Upper lobe of left lung (tissue), 6 donors: ENCODE results near the gene TCF12. TPM values are rescaled to one million over a fixed set of nuclear protein-coding genes. Genes with fewer than 3 reads are reported as not detected.

Source experiments
- ATAC-seq, 2 donors: fragments of 200-7000 bp; cut with Tn5 transposase; one replicate each; pipeline ENCODE4 v1.9.1; 2022; ENCODE audit warnings: mild to moderate bottlenecking in 2 of 2, moderate library complexity in 2 of 2; ENCODE audit not compliant: low FRiP score in 2 of 2
- DNase-seq, 2 donors: peaks; one replicate each; pipeline ENCODE4 v3.0.0-alpha.2; 2019 to 2020
- H3K27ac ChIP-seq, 4 donors: fragments of 200-600 bp; sonication (generic); one replicate each; pipeline ENCODE4 v1.5.1; 2016 to 2019
- H3K27me3 ChIP-seq, 4 donors: fragments of 200-600 bp; sonication (generic); one replicate each; pipeline ENCODE4 v1.5.1; 2017 to 2019
- H3K36me3 ChIP-seq, 4 donors: fragments of 200-600 bp; sonication (generic); one replicate each; pipeline ENCODE4 v1.5.1; 2016 to 2019
- H3K4me1 ChIP-seq, 4 donors: fragments of 200-600 bp; sonication (generic); one replicate each; pipeline ENCODE4 v1.5.1; 2018 to 2019
- H3K4me3 ChIP-seq, 4 donors: fragments of 200-600 bp; sonication (generic); one replicate each; pipeline ENCODE4 v1.5.1; 2017 to 2019; ENCODE audit warnings: mild to moderate bottlenecking in 2 of 4, moderate library complexity in 1 of 4
- H3K9me3 ChIP-seq, 4 donors: fragments of 200-600 bp; sonication (generic); one replicate each; pipeline ENCODE4 v1.5.1; 2018 to 2019
- CTCF ChIP-seq, 6 experiments: fragments of 450-650 bp in 4 of 6; fragments of 200-600 bp in 2 of 6; sonication (generic) in 2 of 6; IDR thresholded peaks; one replicate each; pipeline ENCODE4 v1.5.1; 2016 to 2019; ENCODE audit warnings: antibody characterized with exemption in 6 of 6
- EP300 ChIP-seq, 4 donors: sonication (generic); formaldehyde crosslinking; IDR thresholded peaks; one replicate each; pipeline ENCODE4 v1.5.1; 2017; ENCODE audit warnings: antibody characterized with exemption in 4 of 4, control low read depth in 2 of 4
- POLR2A ChIP-seq, 4 donors: fragments of 450-650 bp; IDR thresholded peaks; one replicate each; pipeline ENCODE4 v1.5.1; 2016 to 2017; ENCODE audit warnings: antibody characterized with exemption in 4 of 4, mild to moderate bottlenecking in 2 of 4
- POLR2AphosphoS5 ChIP-seq, 2 donors: sonication (generic); formaldehyde crosslinking; IDR thresholded peaks; one replicate each; pipeline ENCODE4 v1.5.1; 2017; ENCODE audit warnings: antibody characterized with exemption in 2 of 2
- WGBS, 2 donors: methylation state at CpG; one replicate each; pipeline ENCODE4 v1.1.5; 2017 to 2018; 5-methylcytosine and 5-hydroxymethylcytosine counted together
- total RNA-seq, 6 donors: library from RNA; depleted of rRNA in 4 of 6; stranded (reverse); fragments of >200 nt in 4 of 6; gene quantifications; one replicate each; pipeline versions ENCODE4 v1.1.0 to v1.2.1, GENCODE V29; 2016 to 2021
- donor health status: DM: no; HTN: no; CAD: no; lungs with moderate emphysema.
- donor health status: DM: no; HTN: yes; CAD: no; lungs with severe emphysema.

Gene TCF12
- total RNA-seq, 6 donors from 2014 or later: 74.5 to 257 (median 103) TPM

GRCh38 chr15:57282686-57283085 is 364.2 kb downstream of the TCF12 start:
- Histone ChIP-seq H3K4me3 (no peak overlapping the region), H3K36me3 (peaks cover 2 to 71% (median 25%) of the 10 kb centered on the region in 4 donors), H3K9me3 (no peaks in the 10 kb centered on the region), H3K27ac (no peak overlapping the region), H3K4me1 (no peaks in the 10 kb centered on the region), H3K27me3 (no peaks in the 10 kb centered on the region)
- DNase-seq (no peak), ATAC-seq (no peak)
- WGBS, 2 donors: 84 to 87% methylated on average over 3 of the region's 3 CpGs
- TF ChIP-seq POLR2A (IDR thresholded peaks at IDR 0.05): no peak
- TF ChIP-seq POLR2AphosphoS5 (IDR thresholded peaks at IDR 0.05): no peak
- TF ChIP-seq CTCF (IDR thresholded peaks at IDR 0.05): no peak
- TF ChIP-seq EP300 (IDR thresholded peaks at IDR 0.05): no peak

GRCh38 chr15:57283774-57284503 is 365.5 kb downstream of the TCF12 start:
- no peaks in the 10 kb centered on the region for H3K27me3 ChIP-seq
- H3K9me3 ChIP-seq: no peaks in the 10 kb centered on the region
- ATAC-seq (no peak), DNase-seq (no peak)
- no peak overlapping the region for H3K27ac ChIP-seq
- H3K36me3 ChIP-seq: peaks cover 2 to 75% (median 22%) of the 10 kb centered on the region in 4 donors
- TF ChIP-seq EP300 (IDR thresholded peaks at IDR 0.05) (no peak), POLR2AphosphoS5 (IDR thresholded peaks at IDR 0.05) (no peak), POLR2A (IDR thresholded peaks at IDR 0.05) (no peak), CTCF (IDR thresholded peaks at IDR 0.05) (no peak)
- WGBS, 2 donors: 52 to 71% methylated on average over 14 of the region's 14 CpGs
- no peak overlapping the region for H3K4me3 ChIP-seq
- H3K4me1 ChIP-seq: no peaks in the 10 kb centered on the region

- Histone ChIP-seq H3K4me3 (no peak overlapping the region), H3K36me3 (peaks cover 2 to 75% (median 22%) of the 10 kb centered on the region in 4 donors), H3K9me3 (no peaks in the 10 kb centered on the region), H3K27ac (no peak overlapping the region), H3K4me1 (no peaks in the 10 kb centered on the region), H3K27me3 (no peaks in the 10 kb centered on the region)
- TF ChIP-seq POLR2A (IDR thresholded peaks at IDR 0.05): no peak
- no peak for TF ChIP-seq EP300 (IDR thresholded peaks at IDR 0.05)
- TF ChIP-seq CTCF (IDR thresholded peaks at IDR 0.05): no peak
- no peak for TF ChIP-seq POLR2AphosphoS5 (IDR thresholded peaks at IDR 0.05)
- WGBS, 2 donors: 44 to 51% methylated on average over 3 of the region's 3 CpGs
- no peak for DNase-seq
- no peak for ATAC-seq
Observed at GRCh38 chr15:57284535-57284934, 366.1 kb downstream of the TCF12 start.

- DNase-seq (no peak), ATAC-seq (no peak)
- WGBS, 2 donors: 95 to 96% methylated on average over 3 of the region's 3 CpGs
- Histone ChIP-seq H3K4me1 (no peaks in the 10 kb centered on the region), H3K27ac (no peak overlapping the region), H3K27me3 (no peaks in the 10 kb centered on the region), H3K9me3 (no peaks in the 10 kb centered on the region), H3K4me3 (no peak overlapping the region), H3K36me3 (peaks cover 2 to 72% (median 22%) of the 10 kb centered on the region in 4 donors)
- TF ChIP-seq POLR2AphosphoS5 (IDR thresholded peaks at IDR 0.05) (no peak), POLR2A (IDR thresholded peaks at IDR 0.05) (no peak), CTCF (IDR thresholded peaks at IDR 0.05) (no peak), EP300 (IDR thresholded peaks at IDR 0.05) (no peak)
Observed at GRCh38 chr15:57285386-57285785, 366.9 kb downstream of the TCF12 start.
